ENCODE data around the gene SCGB1A1. TPM values are rescaled to one million over a fixed set of nuclear protein-coding genes. Genes with fewer than 3 reads are reported as not detected.

Gene SCGB1A1
- polyA plus RNA-seq, 1 of the 3 experiments (the other 2 are of a cell fraction), result not detected

- 59% methylated on average over 9 of the region's 9 CpGs for WGBS (ENCODE audit: low lambda C conversion rate)
- ChIA-PET POLR2A (no interaction called here), CTCF (interaction anchor here (3.2 kb wide), 1 partner anchor 25 kb away, joined by 13 read pairs; no protein-coding TSS in a partner anchor)
- H3K27ac ChIP-seq (ENCODE audit: low read depth in 2 of 2, low read length in 1 of 2), result peak overlapping the region; percentile 24 to 35; a peak in 3 of 4 replicates
- no peaks in the 10 kb centered on the region for H3K9me3 ChIP-seq
- H3K9me2 ChIP-seq, result no peaks in the 10 kb centered on the region
- no peaks in the 10 kb centered on the region for H3K36me3 ChIP-seq (replicated peaks in 1 of 2; ENCODE audit: control insufficient read depth in 1 of 2, insufficient read depth in 2 of 2, low read length in 1 of 2)
- H3K4me2 ChIP-seq, result peak overlapping the region; percentile 34; the same call in 1 of the 2 replicates
- H3K4me1 ChIP-seq (ENCODE audit: control insufficient read depth in 1 of 2, insufficient read depth in 2 of 2, low read depth in 1 of 2, low read length in 1 of 2), result peaks cover 4% of the 10 kb centered on the region in 2 experiments; a peak in 2 of 4 replicates
- no peak overlapping the region for H3K9ac ChIP-seq
- DNase-seq, result peak; percentile 40
- no peak overlapping the region for H3K4me3 ChIP-seq (ENCODE audit: low read depth in 2 of 2, low read length in 1 of 2)
- no peaks in the 10 kb centered on the region for H3K79me2 ChIP-seq (ENCODE audit: insufficient read depth)
- H2AFZ ChIP-seq (ENCODE audit: low read depth), result no peak overlapping the region
- H3F3A ChIP-seq (replicated peaks; ENCODE audit: insufficient read depth), result peaks cover 11% of the 10 kb centered on the region
- H4K20me1 ChIP-seq (ENCODE audit: insufficient read depth), result no peaks in the 10 kb centered on the region
- H3K27me3 ChIP-seq (ENCODE audit: insufficient read depth), result no peaks in the 10 kb centered on the region
- peak; percentile 74 for TF ChIP-seq JUND (IDR thresholded peaks at IDR 0.05)
- TF ChIP-seq CTCF (IDR thresholded peaks at IDR 0.05), result no peak
- TF ChIP-seq MAX (IDR thresholded peaks at IDR 0.05; ENCODE audit: low read depth), result peak; percentile 43; the same call in 1 of the 2 replicates
- no peak for TF ChIP-seq USF2 (IDR thresholded peaks at IDR 0.05; ENCODE audit: borderline replicate concordance, low read depth, low read length)
- no peak for TF ChIP-seq YY1 (IDR thresholded peaks at IDR 0.05; ENCODE audit: low read depth)
- no peak for TF ChIP-seq RCOR1 (IDR thresholded peaks at IDR 0.05; ENCODE audit: low read length)
- TF ChIP-seq REST (IDR thresholded peaks at IDR 0.05; ENCODE audit: low read depth, low read length), result no peak
- TF ChIP-seq POLR2AphosphoS5 (IDR thresholded peaks at IDR 0.05; ENCODE audit: low read depth, low read length), result peak; percentile 43; the same call in 1 of the 2 replicates
- peak; percentile 80 for TF ChIP-seq PBX3 (IDR thresholded peaks at IDR 0.05)
- no peak for TF ChIP-seq SMC3 (IDR thresholded peaks at IDR 0.05; ENCODE audit: low read depth, low read length)
- no peak for TF ChIP-seq GATA2 (CRISPR knock-in tag; IDR thresholded peaks at IDR 0.05)
- TF ChIP-seq FOXJ3 (CRISPR knock-in tag; IDR thresholded peaks at IDR 0.05), result no peak
- no peak for TF ChIP-seq IRF3 (IDR thresholded peaks at IDR 0.05; ENCODE audit: low read depth, low read length)
- peak; percentile 60; the same call in 1 of the 2 replicates for TF ChIP-seq TEAD4 (IDR thresholded peaks at IDR 0.05; ENCODE audit: borderline replicate concordance, insufficient read depth)
- no peak for TF ChIP-seq USF1 (IDR thresholded peaks at IDR 0.05; ENCODE audit: borderline replicate concordance, low read depth)
- peak; percentile 73; the same call in 1 of the 2 replicates for TF ChIP-seq SIN3A (IDR thresholded peaks at IDR 0.05; ENCODE audit: borderline replicate concordance, low read depth, low read length)
- TF ChIP-seq ELF1 (IDR thresholded peaks at IDR 0.05), result no peak
- TF ChIP-seq NFIC (IDR thresholded peaks at IDR 0.05; ENCODE audit: borderline replicate concordance), result peak; percentile 63
- TF ChIP-seq RFX5 (IDR thresholded peaks at IDR 0.05; ENCODE audit: low read length), result no peak
- TF ChIP-seq FOSL2 (IDR thresholded peaks at IDR 0.05; ENCODE audit: borderline replicate concordance, low read depth), result peak; percentile 68
- no peak for TF ChIP-seq EZH2phosphoT487 (IDR thresholded peaks at IDR 0.05; ENCODE audit: borderline replicate concordance, low read depth)
- TF ChIP-seq EP300 (IDR thresholded peaks at IDR 0.05; ENCODE audit: borderline replicate concordance in 1 of 2, low read depth in 1 of 2, low read length in 1 of 2), result peak; percentile 38 to 73; a peak in 3 of 4 replicates
Measured at GRCh38 chr11:62472063-62472884, 53.4 kb downstream of the SCGB1A1 start.

All from SK-N-SH (cell line).